ENCODE results near the gene HNRNPDL. TPM values are rescaled to one million over a fixed set of nuclear protein-coding genes. Genes with fewer than 3 reads are reported as not detected.

HNRNPDL gene
- total RNA-seq, 1 donor: 148 TPM

DNA sequence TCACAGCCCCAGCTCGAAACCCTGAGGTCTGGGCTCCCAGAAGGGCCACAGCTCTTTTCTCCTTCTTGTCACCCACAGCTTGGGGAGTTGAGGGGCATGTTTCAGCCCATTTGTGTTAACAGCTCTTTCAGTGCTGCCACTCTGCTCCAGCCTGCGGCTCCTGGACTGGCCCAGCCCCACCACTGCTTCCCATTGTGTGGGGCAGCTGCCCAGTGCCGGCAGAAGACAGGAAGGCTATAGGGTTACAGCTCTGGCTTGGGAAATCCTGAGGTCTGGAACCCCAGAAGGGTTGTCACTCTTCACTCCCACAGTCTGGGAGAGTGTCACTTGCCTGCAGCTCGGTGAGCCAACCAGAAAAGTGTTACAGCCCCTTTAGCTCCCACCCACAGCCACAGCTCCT, 49.4 kb downstream of the HNRNPDL start:
- DNase-seq (ENCODE audit: low read depth): no peak
- TF ChIP-seq CTCF (IDR thresholded peaks at IDR 0.05; ENCODE audit: insufficient read depth, low read length): no peak
- H3K4me3 ChIP-seq (ENCODE audit: low read depth, low read length): no peak overlapping the region

- TF ChIP-seq CTCF (IDR thresholded peaks at IDR 0.05; ENCODE audit: insufficient read depth, low read length): no peak
- DNase-seq (ENCODE audit: low read depth): no peak
- H3K4me3 ChIP-seq (ENCODE audit: low read depth, low read length): no peak overlapping the region
Observed at GRCh38 chr4:82380344-82380743, 49.9 kb downstream of the HNRNPDL start.

DNA sequence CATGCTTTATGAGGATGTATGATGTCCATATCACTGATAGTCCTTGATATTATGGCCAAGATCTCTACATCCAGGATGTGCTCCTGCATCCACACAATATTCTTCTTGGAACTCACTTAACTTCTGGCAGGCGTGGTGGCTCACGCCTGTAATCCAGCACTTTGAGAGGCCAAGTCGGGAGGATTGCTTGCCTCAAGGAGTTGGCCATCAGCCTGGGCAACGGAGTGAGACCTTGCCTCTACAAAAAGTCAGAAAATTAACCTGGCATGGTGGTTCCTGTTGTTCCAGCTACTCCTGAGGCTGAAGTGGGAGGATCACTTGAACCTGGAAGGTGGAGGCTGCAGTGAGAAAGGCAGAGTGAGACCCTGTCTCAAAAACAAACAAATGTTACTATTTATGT, 54.2 kb downstream of the HNRNPDL start:
- no peak for DNase-seq (ENCODE audit: low read depth)
- no peak for TF ChIP-seq CTCF (IDR thresholded peaks at IDR 0.05; ENCODE audit: insufficient read depth, low read length)
- no peak overlapping the region for H3K4me3 ChIP-seq (ENCODE audit: low read depth, low read length)

DNA sequence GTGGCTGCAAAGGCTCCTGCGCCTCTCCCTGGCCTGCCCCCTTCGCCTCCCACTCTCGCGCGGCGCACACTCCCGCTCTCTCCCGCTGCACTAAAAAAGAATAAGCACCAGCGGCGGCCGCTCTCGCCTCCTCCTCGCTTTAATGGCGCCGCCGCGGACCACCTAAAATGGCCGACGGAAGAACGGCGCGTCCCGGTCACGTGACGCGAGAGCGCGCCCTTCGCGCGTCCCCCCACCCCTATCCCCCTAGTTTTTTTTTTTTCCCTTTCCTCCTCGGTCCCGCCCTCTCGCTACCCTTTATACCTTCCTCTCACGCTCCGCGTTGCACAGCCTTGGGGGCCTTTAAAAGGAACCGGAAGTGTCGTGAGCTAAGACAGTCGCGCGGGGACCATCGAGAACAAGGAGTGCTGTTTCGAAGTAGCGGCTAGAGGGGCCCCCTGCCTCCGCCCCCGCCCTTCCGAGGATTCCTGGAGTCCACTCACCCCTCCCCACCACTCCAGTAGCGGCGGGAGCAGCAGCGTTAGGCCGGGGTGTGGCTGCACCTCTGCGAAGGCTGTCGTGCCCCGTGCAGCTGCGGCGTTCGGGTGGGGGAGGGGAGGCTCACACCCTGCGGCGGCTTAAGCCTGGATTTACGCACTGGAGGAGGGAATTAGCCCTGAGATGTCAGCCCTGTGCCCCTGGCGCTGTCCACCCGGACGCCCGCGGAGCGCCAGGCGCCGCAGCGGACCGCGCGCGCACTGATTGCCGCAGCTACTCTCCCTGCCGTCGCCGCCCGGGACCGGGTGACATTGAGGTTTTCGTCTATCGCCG, 56.2 kb downstream of the HNRNPDL start, which contains the start of gene HNRNPD:
TSS of gene HNRNPD (minus strand) at position 176 of the 810 bp plus-strand sequence. CDS start 313 bp downstream, outside the sequence.
- peak within 1 kb of the TSS; percentile 98 for H3K4me3 ChIP-seq (ENCODE audit: low read depth, low read length)
- DNase-seq (ENCODE audit: low read depth): peak; percentile 100
- no peak for TF ChIP-seq CTCF (IDR thresholded peaks at IDR 0.05; ENCODE audit: insufficient read depth, low read length)

DNA sequence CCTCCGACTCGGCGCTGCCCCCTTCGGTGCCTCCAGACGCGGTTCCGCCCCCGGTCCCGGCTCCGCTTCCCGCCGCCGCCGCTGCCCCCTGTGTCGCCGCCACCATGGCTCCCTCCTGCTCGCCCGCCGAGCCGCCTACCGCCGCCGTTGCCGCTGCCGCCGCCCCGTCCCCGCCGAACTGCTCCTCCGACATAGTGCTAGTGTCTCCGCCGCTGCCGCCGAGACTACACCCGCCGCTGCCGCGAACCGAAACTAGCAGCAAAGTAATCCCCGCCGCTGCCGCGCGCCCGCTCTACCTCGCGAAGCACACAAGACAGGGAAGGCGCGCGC, 56.8 kb downstream of the HNRNPDL start:
- no peak for TF ChIP-seq CTCF (IDR thresholded peaks at IDR 0.05; ENCODE audit: insufficient read depth, low read length)
- no peak for DNase-seq (ENCODE audit: low read depth)
- peak overlapping the region; percentile 98 for H3K4me3 ChIP-seq (ENCODE audit: low read depth, low read length)

Small RNA genes within 50 kb of the gene (small RNA-seq; reads per million reads assigned to genes)
- not detected for gene RF00150

Other genes with a start within 250 kb of the HNRNPDL start
- gene HNRNPD, start 56.5 kb downstream of the HNRNPDL start, total RNA-seq (ENCODE audit: low replicate concordance): 32.6 and 57.7 TPM in 2 replicates
- 38.7 and 42.2 TPM in 2 replicates for gene ENOPH1, start 128 bp upstream of the HNRNPDL start, total RNA-seq (ENCODE audit: low replicate concordance)
- gene TMEM150C, start 131.5 kb upstream of the HNRNPDL start, total RNA-seq (ENCODE audit: low replicate concordance): 0.45 and 1.9 TPM in 2 replicates

Data from fibroblast of the aortic adventitia (primary cell).